HUDEP-2 (cell line): ENCODE results near the gene ADSS1.

Experiments used
- DNase-seq, 76 experiments: peaks; one replicate each; lab custom pipeline; 2025; ENCODE audit not compliant: unreplicated experiment in 76 of 76; lab: John Stamatoyannopoulos, UW

ADSS1 gene

GRCh38 chr14:104743461-104744380, 19.7 kb downstream of the ADSS1 start:
- no peak for DNase-seq

GRCh38 chr14:104744484-104744883, 20.5 kb downstream of the ADSS1 start:
- no peak for DNase-seq

- DNase-seq, result no peak
Observed at GRCh38 chr14:104745431-104745830, 21.4 kb downstream of the ADSS1 start.

- DNase-seq, result no peak
Observed at GRCh38 chr14:104746071-104746545, 22.1 kb downstream of the ADSS1 start.

GRCh38 chr14:104746934-104747481, 23.0 kb downstream of the ADSS1 start:
- DNase-seq, result no peak

- no peak for DNase-seq
Observed at GRCh38 chr14:104747876-104748275, 23.8 kb downstream of the ADSS1 start.

- DNase-seq, result no peak
Observed at GRCh38 chr14:104749111-104749649, 25.2 kb downstream of the ADSS1 start.

GRCh38 chr14:104750056-104750752, 26.2 kb downstream of the ADSS1 start:
- no peak for DNase-seq

- DNase-seq, result peak in 20 of 76 experiments; percentile 6 to 36 (median 20)
Observed at GRCh38 chr14:104750753-104751057, 26.7 kb downstream of the ADSS1 start.

- DNase-seq, result no peak
Observed at GRCh38 chr14:104751539-104752422, 27.8 kb downstream of the ADSS1 start.

- DNase-seq, result peak in 2 of 76 experiments; percentile 58 to 93
Observed at GRCh38 chr14:104752423-104752734, 28.4 kb downstream of the ADSS1 start.

- peak in 75 of 76 experiments; percentile 79 to 100 (median 99) for DNase-seq
Observed at GRCh38 chr14:104752735-104753527, 28.9 kb downstream of the ADSS1 start, which contains the start of gene SIVA1. Gene SIVA1, plus strand, starts transcription at chr14:104753147. Its CDS starts 55 bp downstream, at chr14:104753202.

- DNase-seq, result peak in 1 of 76 experiments; percentile 12
Observed at GRCh38 chr14:104753528-104754212, 29.6 kb downstream of the ADSS1 start.

- no peak for DNase-seq
Observed at GRCh38 chr14:104754213-104754851, 30.3 kb downstream of the ADSS1 start.

- DNase-seq, result no peak
Observed at GRCh38 chr14:104755621-104756020, 31.6 kb downstream of the ADSS1 start.

- no peak for DNase-seq
Observed at GRCh38 chr14:104756477-104757237, 32.6 kb downstream of the ADSS1 start.

- DNase-seq, result no peak
Observed at GRCh38 chr14:104757238-104757585, 33.2 kb downstream of the ADSS1 start.
